ENCODE data around the gene KIF13A.

GRCh38 chr6:17826301-17826700, 161.1 kb downstream of the KIF13A start:
- TF ChIP-seq TAF7 (tag; IDR thresholded peaks at IDR 0.05) = no peak
- TF ChIP-seq SIX5 (IDR thresholded peaks at IDR 0.05; ENCODE audit: borderline replicate concordance in 1 of 2, insufficient read depth in 1 of 2, low read depth in 1 of 2, low read length in 2 of 2) = no peak
- TF ChIP-seq PHF8 (IDR thresholded peaks at IDR 0.05; ENCODE audit: borderline replicate concordance, low read length) = no peak
- TF ChIP-seq SMARCC2 (IDR thresholded peaks at IDR 0.05; ENCODE audit: low read depth) = no peak
- no peak for TF ChIP-seq POLR2AphosphoS5 (IDR thresholded peaks at IDR 0.05; ENCODE audit: control insufficient read depth, insufficient read depth, low read depth, low read length)
- TF ChIP-seq ZBTB2 (IDR thresholded peaks at IDR 0.05) = no peak
- no peak for TF ChIP-seq PREB (CRISPR knock-in tag; IDR thresholded peaks at IDR 0.05)
- TF ChIP-seq THRA (IDR thresholded peaks at IDR 0.05) = no peak
- TF ChIP-seq GABPA (tag; conservative IDR thresholded peaks at IDR 0.05; ENCODE audit: low read depth) = no peak
- no peak for TF ChIP-seq CEBPG (CRISPR knock-in tag; IDR thresholded peaks at IDR 0.05)
- TF ChIP-seq CEBPG (tag; conservative IDR thresholded peaks at IDR 0.05 in 1 of 2, IDR thresholded peaks at IDR 0.05 in 1 of 2) = no peak
- TF ChIP-seq POLR2AphosphoS2 (IDR thresholded peaks at IDR 0.05; ENCODE audit: low read length) = no peak
- no peak for TF ChIP-seq STAT6 (CRISPR knock-in tag; IDR thresholded peaks at IDR 0.05)
- TF ChIP-seq TCF7 (IDR thresholded peaks at IDR 0.05; ENCODE audit: borderline replicate concordance) = no peak
- TF ChIP-seq REST (IDR thresholded peaks at IDR 0.05; ENCODE audit: borderline replicate concordance) = no peak
- no peak for TF ChIP-seq REST (CRISPR knock-in tag; IDR thresholded peaks at IDR 0.05; ENCODE audit: low read depth)
